ENCODE results near the gene ISCA1. TPM values are rescaled to one million over a fixed set of nuclear protein-coding genes. Genes with fewer than 3 reads are reported as not detected.

The ISCA1 gene
- total RNA-seq, 6 experiments from 2014 or later: 15.6 to 37.2 (median 26.7) TPM

DNA sequence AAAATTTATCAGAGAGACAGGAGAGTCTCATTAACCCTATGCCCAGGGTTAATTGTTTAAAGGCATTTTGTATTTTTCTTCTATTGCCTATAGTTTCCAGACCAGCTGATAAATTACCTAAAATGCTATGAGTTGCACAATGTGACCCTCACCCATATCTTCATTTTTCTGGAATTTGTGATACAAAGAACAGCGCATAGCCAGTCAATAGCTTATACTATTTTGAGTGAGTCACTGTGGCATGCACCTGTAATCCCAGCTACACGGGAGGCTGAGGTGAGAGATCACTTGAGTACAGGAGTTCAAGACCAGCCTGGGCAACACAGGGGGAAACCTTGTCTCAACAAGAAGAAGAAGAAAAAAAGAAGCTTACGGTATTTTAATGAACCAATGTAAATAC, 25.7 kb downstream of the ISCA1 start:
- ATAC-seq (no peak), DNase-seq (no peak)
- TF ChIP-seq POLR2A (IDR thresholded peaks at IDR 0.05): no peak
- TF ChIP-seq, protein P1, sequence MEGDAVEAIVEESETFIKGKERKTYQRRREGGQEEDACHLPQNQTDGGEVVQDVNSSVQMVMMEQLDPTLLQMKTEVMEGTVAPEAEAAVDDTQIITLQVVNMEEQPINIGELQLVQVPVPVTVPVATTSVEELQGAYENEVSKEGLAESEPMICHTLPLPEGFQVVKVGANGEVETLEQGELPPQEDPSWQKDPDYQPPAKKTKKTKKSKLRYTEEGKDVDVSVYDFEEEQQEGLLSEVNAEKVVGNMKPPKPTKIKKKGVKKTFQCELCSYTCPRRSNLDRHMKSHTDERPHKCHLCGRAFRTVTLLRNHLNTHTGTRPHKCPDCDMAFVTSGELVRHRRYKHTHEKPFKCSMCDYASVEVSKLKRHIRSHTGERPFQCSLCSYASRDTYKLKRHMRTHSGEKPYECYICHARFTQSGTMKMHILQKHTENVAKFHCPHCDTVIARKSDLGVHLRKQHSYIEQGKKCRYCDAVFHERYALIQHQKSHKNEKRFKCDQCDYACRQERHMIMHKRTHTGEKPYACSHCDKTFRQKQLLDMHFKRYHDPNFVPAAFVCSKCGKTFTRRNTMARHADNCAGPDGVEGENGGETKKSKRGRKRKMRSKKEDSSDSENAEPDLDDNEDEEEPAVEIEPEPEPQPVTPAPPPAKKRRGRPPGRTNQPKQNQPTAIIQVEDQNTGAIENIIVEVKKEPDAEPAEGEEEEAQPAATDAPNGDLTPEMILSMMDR (IDR thresholded peaks at IDR 0.05): no peak
- intact Hi-C loops (cut with DNase I): no loop called here
- Histone ChIP-seq H3K36me3 (no peaks in the 10 kb centered on the region), H3K27ac (no peak overlapping the region), H3K9me3 (no peaks in the 10 kb centered on the region), H3K4me3 (no peak overlapping the region), H3K27me3 (no peaks in the 10 kb centered on the region), H3K4me1 (no peaks in the 10 kb centered on the region)
- WGBS (ENCODE audit: insufficient coverage, low coverage, low lambda C conversion rate, missing lambda C conversion rate): 80% methylated on average over 3 of the region's 3 CpGs

DNA sequence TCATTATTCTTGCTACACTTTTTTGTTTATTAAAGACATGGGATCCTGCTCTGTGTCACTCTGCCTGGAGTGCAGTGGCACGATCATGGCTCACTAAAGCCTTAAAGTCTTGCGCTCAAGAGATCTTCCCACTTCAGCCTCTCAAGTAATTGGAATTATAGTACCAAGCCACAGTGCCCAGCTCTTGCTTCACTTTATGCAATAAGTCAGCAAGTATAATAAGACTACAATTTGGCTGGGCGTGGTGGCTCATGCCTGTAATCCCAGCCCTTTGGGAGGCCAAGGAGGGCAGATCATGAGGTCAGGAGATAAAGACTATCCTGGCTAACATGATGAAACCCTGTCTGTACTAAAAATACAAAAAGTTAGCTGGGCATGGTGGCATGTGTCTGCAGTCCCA, 28.8 kb downstream of the ISCA1 start:
- no peaks in the 10 kb centered on the region for H3K4me1 ChIP-seq
- no peak overlapping the region for H3K4me3 ChIP-seq
- no peaks in the 10 kb centered on the region for H3K27me3 ChIP-seq
- TF ChIP-seq, protein P1 (IDR thresholded peaks at IDR 0.05): no peak
- TF ChIP-seq POLR2A (IDR thresholded peaks at IDR 0.05): no peak
- no peaks in the 10 kb centered on the region for H3K36me3 ChIP-seq
- DNase-seq: no peak
- intact Hi-C loops (cut with DNase I): no loop called here
- WGBS (ENCODE audit: insufficient coverage, low coverage, low lambda C conversion rate, missing lambda C conversion rate): 100% methylated on average over 3 of the region's 3 CpGs
- no peaks in the 10 kb centered on the region for H3K9me3 ChIP-seq
- no peak for ATAC-seq
- no peak overlapping the region for H3K27ac ChIP-seq

DNA sequence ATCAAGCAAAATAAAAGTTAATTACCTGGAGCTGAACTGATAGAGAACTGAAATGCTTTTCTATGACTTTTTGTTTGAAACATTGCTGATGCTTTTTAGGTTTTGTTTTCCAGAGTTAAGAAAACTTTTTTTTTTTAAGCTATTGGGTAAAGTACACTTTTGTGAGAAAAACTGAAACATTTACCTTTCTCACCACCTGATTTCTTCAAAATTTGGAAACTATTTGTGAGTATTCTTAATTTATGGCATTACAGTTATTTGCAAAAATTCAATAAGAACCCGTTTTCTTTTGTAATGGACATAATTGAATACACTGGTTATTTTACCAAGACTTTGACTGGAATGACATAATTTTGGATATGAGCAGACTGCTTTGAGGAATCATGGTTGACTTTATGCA, 29.5 kb downstream of the ISCA1 start:
- no peak overlapping the region for H3K4me3 ChIP-seq
- no peaks in the 10 kb centered on the region for H3K36me3 ChIP-seq
- H3K27ac ChIP-seq: no peak overlapping the region
- TF ChIP-seq, protein P1 (IDR thresholded peaks at IDR 0.05): no peak
- TF ChIP-seq POLR2A (IDR thresholded peaks at IDR 0.05): no peak
- no peak for DNase-seq
- no peak for ATAC-seq
- H3K9me3 ChIP-seq: no peaks in the 10 kb centered on the region
- no peaks in the 10 kb centered on the region for H3K4me1 ChIP-seq
- H3K27me3 ChIP-seq: no peaks in the 10 kb centered on the region
- 88% methylated on average over 1 of the region's 1 CpG for WGBS (ENCODE audit: insufficient coverage, low coverage, low lambda C conversion rate, missing lambda C conversion rate)
- intact Hi-C loops (cut with DNase I): no loop called here

- no peak overlapping the region for H3K27ac ChIP-seq
- no peak overlapping the region for H3K4me3 ChIP-seq
- no peaks in the 10 kb centered on the region for H3K36me3 ChIP-seq
- no peak for DNase-seq
- H3K4me1 ChIP-seq: no peaks in the 10 kb centered on the region
- no peaks in the 10 kb centered on the region for H3K27me3 ChIP-seq
- H3K9me3 ChIP-seq: no peaks in the 10 kb centered on the region
- ATAC-seq: no peak
- intact Hi-C loops (cut with DNase I): no loop called here
- TF ChIP-seq, protein P1 (IDR thresholded peaks at IDR 0.05): no peak
- TF ChIP-seq POLR2A (IDR thresholded peaks at IDR 0.05): no peak
Observed at GRCh38 chr9:86250123-86250522, 32.2 kb downstream of the ISCA1 start.

DNA sequence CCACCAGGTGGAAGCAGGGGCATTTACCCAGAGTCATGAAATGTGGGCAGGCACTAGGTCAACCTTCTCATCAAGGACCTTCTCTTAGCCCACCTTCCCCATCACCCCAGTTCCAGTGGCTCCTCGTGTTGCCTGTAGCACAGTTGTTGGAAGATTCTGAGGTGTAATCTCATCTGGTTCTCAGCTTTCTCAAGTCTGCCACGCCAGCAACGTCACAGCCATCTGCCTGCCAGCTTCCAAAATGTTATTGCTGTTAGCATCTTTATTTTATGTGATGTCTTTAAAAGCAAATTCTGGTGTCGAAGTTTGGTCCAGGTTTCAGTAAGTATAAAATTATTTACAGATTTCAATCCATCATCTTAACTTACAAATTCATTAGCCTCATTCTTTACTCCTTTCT, 33.6 kb downstream of the ISCA1 start:
- no peak for DNase-seq
- no peaks in the 10 kb centered on the region for H3K27me3 ChIP-seq
- WGBS (ENCODE audit: insufficient coverage, low coverage, low lambda C conversion rate, missing lambda C conversion rate): 89% methylated on average over 4 of the region's 4 CpGs
- intact Hi-C loops (cut with DNase I): no loop called here
- TF ChIP-seq POLR2A (IDR thresholded peaks at IDR 0.05): no peak
- TF ChIP-seq, protein P1 (IDR thresholded peaks at IDR 0.05): no peak
- H3K4me3 ChIP-seq: no peak overlapping the region
- no peaks in the 10 kb centered on the region for H3K9me3 ChIP-seq
- H3K36me3 ChIP-seq: no peaks in the 10 kb centered on the region
- no peak overlapping the region for H3K27ac ChIP-seq
- no peaks in the 10 kb centered on the region for H3K4me1 ChIP-seq
- ATAC-seq: no peak

All from right lobe of liver (tissue), 6 donors.